HepG2 (cell line): ENCODE data around the gene PACS1. TPM values are rescaled to one million over a fixed set of nuclear protein-coding genes. Genes with fewer than 3 reads are reported as not detected.

ENCODE experiments used
- ATAC-seq: fragments of 200-7000 bp; cut with Tn5 transposase; 3 replicates; pipeline ENCODE4 v1.9.1; 2020; ENCODE audit warnings: mild to moderate bottlenecking, moderate library complexity
- BruUV-seq: library from RNA; stranded (reverse); fragments of 400-500 nt; replicated peaks from 2 replicates; lab custom pipeline; 2021; lab: Mats Ljungman, UMichigan
- CTCF ChIA-PET: fragments of 300-600 bp; formaldehyde crosslinking; extraction: SDS; loops from one replicate; lab custom pipeline; 2021; ENCODE audit warnings: low total read pairs, inconsistent platforms, low intra/inter-chr PET ratio; lab: Yijun Ruan, JAX
- POLR2A ChIA-PET: fragments of 350-600 bp; sonication (Branson Sonifier 250); formaldehyde crosslinking; loops from one replicate; lab custom pipeline; 2020; ENCODE audit warnings: antibody characterized with exemption, inconsistent platforms; lab: Yijun Ruan, JAX
- DNase-seq: peaks from one replicate; pipeline ENCODE4 v3.0.0-alpha.2; 2015; ENCODE audit warnings: low spot score
- FAIRE-seq: peaks from 3 replicates; lab custom pipeline; 2011; peaks lifted over from hg19 to GRCh38; lab: Jason Lieb, UNC
- H2AFZ ChIP-seq: one replicate; pipeline ENCODE4 v1.6.1; 2011; ENCODE audit warnings: low read length, inconsistent platforms
- H3K27ac ChIP-seq: fragments of 300-600 bp; 3 replicates; pipeline ENCODE4 v1.8.0; 2011; ENCODE audit warnings: mixed run types, mild to moderate bottlenecking, mixed read lengths, low read length, inconsistent platforms; ENCODE audit not compliant: insufficient read depth; ENCODE audit errors: extremely low read length
- H3K27me3 ChIP-seq, 2 experiments: fragments of 200-600 bp in 1 of 2; 2 replicates in 1 of 2; 3 replicates in 1 of 2; pipeline versions ENCODE4 v1.6.0 to v1.8.0; 2011; ENCODE audit warnings: low read length in 2 of 2, mild to moderate bottlenecking in 2 of 2, moderate library complexity in 2 of 2, inconsistent platforms in 1 of 2; ENCODE audit not compliant: insufficient read depth in 2 of 2, control insufficient read depth in 1 of 2
- H3K36me3 ChIP-seq, 2 experiments: fragments of 200-600 bp in 1 of 2; replicated peaks in 1 of 2; 2 replicates in 1 of 2; 3 replicates in 1 of 2; pipeline versions ENCODE4 v1.5.1 to v1.8.0; 2011; ENCODE audit warnings: low read length in 2 of 2, inconsistent platforms in 1 of 2; ENCODE audit not compliant: insufficient read depth in 2 of 2, control insufficient read depth in 1 of 2
- H3K4me1 ChIP-seq: 2 replicates; pipeline ENCODE4 v1.5.1; 2012; ENCODE audit warnings: low read length, inconsistent platforms; ENCODE audit not compliant: insufficient read depth
- H3K4me2 ChIP-seq: 2 replicates; pipeline ENCODE4 v1.6.0; 2011; ENCODE audit warnings: low read depth, low read length, inconsistent platforms
- H3K4me3 ChIP-seq, 3 experiments: fragments of 200-600 bp in 1 of 3; sonication (generic), shearing (Covaris generic) in 1 of 3; replicated peaks in 1 of 3; 2 replicates each; pipeline ENCODE4 v1.5.1; 2011 to 2016; ENCODE audit warnings: low read length in 3 of 3, inconsistent platforms in 2 of 3, low read depth in 2 of 3, mild to moderate bottlenecking in 2 of 3, control low read depth in 1 of 3, mixed read lengths in 1 of 3; ENCODE audit not compliant: insufficient read depth in 1 of 3
- H3K79me2 ChIP-seq: one replicate; pipeline ENCODE4 v1.6.1; 2011; ENCODE audit warnings: low read length, inconsistent platforms; ENCODE audit not compliant: insufficient read depth
- H3K9ac ChIP-seq: 2 replicates; pipeline ENCODE4 v1.6.0; 2011; ENCODE audit warnings: mild to moderate bottlenecking, low read depth, low read length, inconsistent platforms; ENCODE audit not compliant: insufficient read depth
- H3K9me3 ChIP-seq: 2 replicates; pipeline ENCODE4 v1.5.1; 2012; ENCODE audit warnings: mild to moderate bottlenecking, low read length
- H4K20me1 ChIP-seq: 2 replicates; pipeline ENCODE4 v1.6.0; 2011; ENCODE audit warnings: inconsistent platforms, mild to moderate bottlenecking, low read length, moderate library complexity; ENCODE audit not compliant: insufficient read depth
- ATRX ChIP-seq: sonication (generic); formaldehyde crosslinking; IDR thresholded peaks from 2 replicates; pipeline ENCODE4 v1.4.0; 2020; ENCODE audit warnings: missing genetic modification reagents, borderline replicate concordance
- CCDC6 ChIP-seq: sonication (generic); formaldehyde crosslinking; IDR thresholded peaks from 2 replicates; pipeline ENCODE4 v1.8.1; 2022; ENCODE audit warnings: mild to moderate bottlenecking, missing genetic modification reagents, moderate library complexity
- FLYWCH1 ChIP-seq: sonication (generic); formaldehyde crosslinking; IDR thresholded peaks from 2 replicates; pipeline ENCODE4 v1.8.1; 2023; ENCODE audit warnings: mild to moderate bottlenecking, missing genetic modification reagents
- NFE2L2 ChIP-seq: fragments of 150-350 bp; IDR thresholded peaks from 2 replicates; pipeline ENCODE4 v1.6.1; 2014; ENCODE audit warnings: low read length
- NR2F1 ChIP-seq, 2 experiments: fragments of 450-650 bp in 1 of 2; formaldehyde crosslinking in 1 of 2; IDR thresholded peaks; 2 replicates each; pipeline versions ENCODE4 v1.5.0 to v1.6.1; 2016 to 2020; ENCODE audit warnings: mild to moderate bottlenecking in 1 of 2, missing compliant biosample characterization in 1 of 2, missing genetic modification reagents in 1 of 2, moderate library complexity in 1 of 2
- ZNF234 ChIP-seq: sonication (generic); formaldehyde crosslinking; conservative IDR thresholded peaks from 2 replicates; pipeline ENCODE4 v1.5.1; 2020; ENCODE audit warnings: mild to moderate bottlenecking, missing genetic modification reagents
- ZNF543 ChIP-seq: sonication (generic); formaldehyde crosslinking; IDR thresholded peaks from 2 replicates; pipeline ENCODE4 v1.4.0; 2020; ENCODE audit warnings: mild to moderate bottlenecking, missing genetic modification reagents
- ZNF788 ChIP-seq: sonication (generic); formaldehyde crosslinking; IDR thresholded peaks from 2 replicates; pipeline ENCODE4 v1.5.0; 2020; ENCODE audit warnings: mild to moderate bottlenecking, missing genetic modification reagents, borderline replicate concordance
- WGBS: methylation state at CpG from one replicate; pipeline ENCODE4 v1.1.6; 2017; ENCODE audit warnings: low lambda C conversion rate; 5-methylcytosine and 5-hydroxymethylcytosine counted together
- in situ Hi-C: cut with HindIII; loops from 2 replicates; pipeline ENCODE4 v1.10.0; 2017; ENCODE audit warnings: low pct_unique_long_range_greater_than_20kb; ENCODE audit not compliant: extremely low pct_ligation_motif_present
- intact Hi-C: fragments of 100-400 bp; cut with micrococcal nuclease; formaldehyde crosslinking; loops from one replicate; pipeline ENCODE4 v1.10.0; 2022; ENCODE audit not compliant: unreplicated experiment
- polyA plus RNA-seq, 8 experiments: library from polyadenylated mRNA; depleted of rRNA in 3 of 8; stranded (reverse) in 7 of 8; unstranded in 1 of 8; fragments of >200 nt; fragmentation: Illumina TruSeq in 4 of 8; extraction: Trizol in 4 of 8; gene quantifications; 2 replicates each; pipeline versions ENCODE4 v1.2.1 to v1.2.3, GENCODE V29; 2011 to 2016; ENCODE audit warnings: low read depth in 4 of 8, missing spikeins in 1 of 8, mixed read lengths in 1 of 8; ENCODE audit not compliant: insufficient read depth in 1 of 8
- total RNA-seq, 5 experiments: library from RNA; depleted of rRNA; stranded (reverse); fragments of >200 nt; fragmentation: Illumina TruSeq; extraction: Trizol; gene quantifications; 2 replicates each; pipeline ENCODE4 v1.2.3, GENCODE V29; 2016; ENCODE audit warnings: low read depth in 1 of 5
- TF ChIP-seq, protein P1 (sequence below): sonication (generic); formaldehyde crosslinking; IDR thresholded peaks from 2 replicates; pipeline ENCODE4 v1.4.0; 2020; ENCODE audit warnings: missing genetic modification reagents, borderline replicate concordance
- TF ChIP-seq, protein P2 (sequence below): sonication (generic); formaldehyde crosslinking; IDR thresholded peaks from 2 replicates; pipeline ENCODE4 v1.4.0; 2020; ENCODE audit warnings: missing genetic modification reagents

The PACS1 gene
- total and polyA plus RNA-seq, 2 of the 13 experiments (the other 11 are each of a cell fraction or from before 2014, with no cell fraction given), result 7.6 to 8.6 TPM

DNA sequence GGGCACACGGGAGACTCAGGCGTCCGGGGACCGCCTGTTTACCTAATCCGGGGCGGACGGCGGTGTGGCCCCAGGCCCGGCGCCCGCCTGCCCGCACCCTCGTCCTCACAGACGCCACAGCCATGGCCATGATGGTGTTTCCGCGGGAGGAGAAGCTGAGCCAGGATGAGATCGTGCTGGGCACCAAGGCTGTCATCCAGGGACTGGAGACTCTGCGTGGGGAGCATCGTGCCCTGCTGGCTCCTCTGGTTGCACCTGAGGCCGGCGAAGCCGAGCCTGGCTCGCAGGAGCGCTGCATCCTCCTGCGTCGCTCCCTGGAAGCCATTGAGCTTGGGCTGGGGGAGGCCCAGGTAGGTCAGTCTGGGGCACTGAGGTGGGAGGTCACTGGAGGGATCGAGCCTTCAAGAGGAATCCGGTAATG lies 188.4 kb downstream of the PACS1 start (continued):
- TF ChIP-seq NFE2L2, result no peak
- TF ChIP-seq, protein P1, sequence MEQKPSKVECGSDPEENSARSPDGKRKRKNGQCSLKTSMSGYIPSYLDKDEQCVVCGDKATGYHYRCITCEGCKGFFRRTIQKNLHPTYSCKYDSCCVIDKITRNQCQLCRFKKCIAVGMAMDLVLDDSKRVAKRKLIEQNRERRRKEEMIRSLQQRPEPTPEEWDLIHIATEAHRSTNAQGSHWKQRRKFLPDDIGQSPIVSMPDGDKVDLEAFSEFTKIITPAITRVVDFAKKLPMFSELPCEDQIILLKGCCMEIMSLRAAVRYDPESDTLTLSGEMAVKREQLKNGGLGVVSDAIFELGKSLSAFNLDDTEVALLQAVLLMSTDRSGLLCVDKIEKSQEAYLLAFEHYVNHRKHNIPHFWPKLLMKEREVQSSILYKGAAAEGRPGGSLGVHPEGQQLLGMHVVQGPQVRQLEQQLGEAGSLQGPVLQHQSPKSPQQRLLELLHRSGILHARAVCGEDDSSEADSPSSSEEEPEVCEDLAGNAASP, result no peak
- TF ChIP-seq ZNF788 (CRISPR knock-in tag), result no peak
- no peak for TF ChIP-seq ATRX (CRISPR knock-in tag)
- TF ChIP-seq NR2F1 (CRISPR knock-in tag; IDR thresholded peaks at IDR 0.05), result no peak
- 0 out of 2 replicates have a peak, but pooled peaks have one; percentile 40 for TF ChIP-seq ZNF543 (CRISPR knock-in tag)

DNA sequence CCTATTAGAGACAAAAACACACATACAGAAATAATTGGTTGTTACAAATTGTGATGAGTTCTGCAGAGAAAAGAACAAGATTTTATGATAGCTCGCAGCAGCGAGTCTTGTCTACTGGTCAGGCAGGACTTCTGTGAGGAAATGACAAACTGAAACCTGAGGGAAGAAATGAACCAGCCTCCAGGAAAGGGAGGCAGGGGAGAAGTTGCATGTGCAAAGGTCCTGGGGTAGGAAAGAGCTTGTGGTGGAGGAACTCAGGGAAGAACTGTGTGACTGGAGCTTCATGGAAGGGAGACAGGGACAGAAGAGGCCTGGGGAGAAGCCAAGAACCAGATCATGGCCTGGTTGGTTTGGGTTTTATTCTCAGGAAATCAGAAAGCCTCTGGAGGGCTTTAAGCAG lies 189.2 kb downstream of the PACS1 start:
- no TSS peak for BruUV-seq
- Histone ChIP-seq H3K9me3 (no peaks in the 10 kb centered on the region), H2AFZ (no peak overlapping the region), H3K27ac (no peak overlapping the region), H3K4me3 (no peak overlapping the region), H3K36me3 (peaks cover 4 to 5% of the 10 kb centered on the region in 2 experiments; a peak in 2 of 5 replicates), H3K4me1 (peaks cover 18% of the 10 kb centered on the region), H4K20me1 (peaks cover 1% of the 10 kb centered on the region; the same call in 1 of the 2 replicates), H3K27me3 (no peaks in the 10 kb centered on the region; a peak in 1 of 5 replicates), H3K9ac (no peak overlapping the region), H3K79me2 (peaks cover 2% of the 10 kb centered on the region), H3K4me2 (no peak overlapping the region)
- no peak for FAIRE-seq
- ChIA-PET CTCF (no interaction called here), POLR2A (interaction anchor here (0.9 kb wide), 1 partner anchor 607 kb away, joined by 3 read pairs; no protein-coding TSS in a partner anchor)
- TF ChIP-seq, protein P2, sequence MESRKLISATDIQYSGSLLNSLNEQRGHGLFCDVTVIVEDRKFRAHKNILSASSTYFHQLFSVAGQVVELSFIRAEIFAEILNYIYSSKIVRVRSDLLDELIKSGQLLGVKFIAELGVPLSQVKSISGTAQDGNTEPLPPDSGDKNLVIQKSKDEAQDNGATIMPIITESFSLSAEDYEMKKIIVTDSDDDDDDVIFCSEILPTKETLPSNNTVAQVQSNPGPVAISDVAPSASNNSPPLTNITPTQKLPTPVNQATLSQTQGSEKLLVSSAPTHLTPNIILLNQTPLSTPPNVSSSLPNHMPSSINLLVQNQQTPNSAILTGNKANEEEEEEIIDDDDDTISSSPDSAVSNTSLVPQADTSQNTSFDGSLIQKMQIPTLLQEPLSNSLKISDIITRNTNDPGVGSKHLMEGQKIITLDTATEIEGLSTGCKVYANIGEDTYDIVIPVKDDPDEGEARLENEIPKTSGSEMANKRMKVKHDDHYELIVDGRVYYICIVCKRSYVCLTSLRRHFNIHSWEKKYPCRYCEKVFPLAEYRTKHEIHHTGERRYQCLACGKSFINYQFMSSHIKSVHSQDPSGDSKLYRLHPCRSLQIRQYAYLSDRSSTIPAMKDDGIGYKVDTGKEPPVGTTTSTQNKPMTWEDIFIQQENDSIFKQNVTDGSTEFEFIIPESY (CRISPR knock-in tag), result no peak
- no peak for TF ChIP-seq ZNF234 (CRISPR knock-in tag)
- no peak for TF ChIP-seq FLYWCH1 (CRISPR knock-in tag)
- TF ChIP-seq CCDC6 (CRISPR knock-in tag), result no peak
- no peak for DNase-seq
- ATAC-seq, result no peak
- intact Hi-C loops, result no loop called here
- in situ Hi-C loops, result no loop called here
- 97% methylated on average over 2 of the region's 2 CpGs for WGBS
